GM18520 (cell line): Measurements from ENCODE around the gene FGF23.

Experiments
- ATAC-seq: cut with Tn5 transposase; IDR thresholded peaks from one replicate; pipeline ENCODE4 v1.9.1; 2021; ENCODE audit not compliant: unreplicated experiment

The FGF23 gene

DNA sequence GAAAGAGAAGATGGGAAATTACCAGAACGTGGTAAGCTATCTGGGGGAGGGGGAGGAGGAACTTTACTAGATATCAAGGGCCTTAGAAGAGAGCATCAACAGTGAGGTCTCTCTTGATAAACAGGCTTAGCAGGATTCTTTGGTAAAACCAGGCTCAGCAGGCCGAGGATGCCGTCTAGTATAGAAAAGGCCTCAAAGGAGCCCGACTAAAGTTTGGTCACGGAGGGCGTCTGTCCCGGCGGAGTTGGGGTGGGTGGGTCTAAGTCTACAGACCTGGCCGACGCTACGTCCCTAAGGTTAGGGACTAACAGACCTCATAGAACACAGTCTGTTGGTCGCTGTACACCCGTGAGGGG is 59.0 kb downstream of the FGF23 start:
- ATAC-seq: peak; percentile 7
